H9 (cell line): ENCODE data around the gene MDH1. TPM values are rescaled to one million over a fixed set of nuclear protein-coding genes. Genes with fewer than 3 reads are reported as not detected.

ENCODE experiments used
- DNase-seq: peaks from one replicate; pipeline ENCODE4 v3.0.0-alpha.2; 2017
- H2AFZ ChIP-seq: one replicate; pipeline ENCODE4 v1.6.1; 2013; ENCODE audit warnings: mild to moderate bottlenecking, low read length, control low read depth, moderate library complexity
- H2AK5ac ChIP-seq: 2 replicates; pipeline ENCODE4 v1.6.1; 2013; ENCODE audit warnings: low read length, control low read depth, mixed read lengths; ENCODE audit not compliant: insufficient read length
- H2BK120ac ChIP-seq: one replicate; pipeline ENCODE4 v1.6.1; 2013; ENCODE audit warnings: low read depth, mild to moderate bottlenecking, low read length, control low read depth, inconsistent platforms; ENCODE audit not compliant: poor library complexity, severe bottlenecking
- H2BK12ac ChIP-seq: 2 replicates; pipeline ENCODE4 v1.6.1; 2013; ENCODE audit warnings: low read length, control low read depth, mixed read lengths, low read depth; ENCODE audit not compliant: insufficient read length
- H2BK15ac ChIP-seq: 2 replicates; pipeline ENCODE4 v1.6.1; 2013; ENCODE audit warnings: low read depth, low read length, control low read depth
- H2BK20ac ChIP-seq: one replicate; pipeline ENCODE4 v1.6.1; 2013; ENCODE audit warnings: low read depth, mild to moderate bottlenecking, low read length, control low read depth, inconsistent platforms; ENCODE audit not compliant: poor library complexity, severe bottlenecking
- H2BK5ac ChIP-seq: 2 replicates; pipeline ENCODE4 v1.6.1; 2013; ENCODE audit warnings: low read length, control low read depth, mixed read lengths; ENCODE audit not compliant: insufficient read length
- H3K14ac ChIP-seq: 2 replicates; pipeline ENCODE4 v1.6.1; 2013; ENCODE audit warnings: low read length, control low read depth; ENCODE audit not compliant: insufficient read depth
- H3K18ac ChIP-seq: 2 replicates; pipeline ENCODE4 v1.6.1; 2013; ENCODE audit warnings: low read depth, mild to moderate bottlenecking, mixed read lengths, low read length, control low read depth; ENCODE audit not compliant: insufficient read length
- H3K23ac ChIP-seq: 2 replicates; pipeline ENCODE4 v1.6.1; 2013; ENCODE audit warnings: low read length, control low read depth, mixed read lengths, low read depth; ENCODE audit not compliant: insufficient read length
- H3K23me2 ChIP-seq: 2 replicates; pipeline ENCODE4 v1.6.1; 2013; ENCODE audit warnings: low read depth, mild to moderate bottlenecking, mixed read lengths, low read length, control low read depth; ENCODE audit not compliant: insufficient read length, poor library complexity, severe bottlenecking
- H3K27ac ChIP-seq: 2 replicates; pipeline ENCODE4 v1.5.1; 2013; ENCODE audit warnings: low read length, control low read depth, mixed read lengths, low read depth; ENCODE audit not compliant: insufficient read length
- H3K27me3 ChIP-seq: 2 replicates; pipeline ENCODE4 v1.6.1; 2013; ENCODE audit warnings: low read length, control low read depth, inconsistent platforms; ENCODE audit not compliant: insufficient read depth
- H3K4ac ChIP-seq: 2 replicates; pipeline ENCODE4 v1.6.1; 2013; ENCODE audit warnings: low read depth, mild to moderate bottlenecking, control low read depth, inconsistent platforms, low read length, moderate library complexity
- H3K4me1 ChIP-seq: 2 replicates; pipeline ENCODE4 v1.6.1; 2013; ENCODE audit warnings: low read length, control low read depth, inconsistent platforms; ENCODE audit not compliant: insufficient read depth
- H3K4me2 ChIP-seq: 2 replicates; pipeline ENCODE4 v1.6.1; 2013; ENCODE audit warnings: low read length, control low read depth, mixed read lengths; ENCODE audit not compliant: insufficient read length, insufficient read depth
- H3K56ac ChIP-seq: 2 replicates; pipeline ENCODE4 v1.6.1; 2013; ENCODE audit warnings: low read depth, mild to moderate bottlenecking, mixed read lengths, low read length, control low read depth; ENCODE audit not compliant: insufficient read length
- H3K79me1 ChIP-seq: 2 replicates; pipeline ENCODE4 v1.6.1; 2013; ENCODE audit warnings: low read depth, mild to moderate bottlenecking, moderate library complexity, low read length, control low read depth, inconsistent platforms; ENCODE audit not compliant: insufficient read depth, poor library complexity, severe bottlenecking
- H3K79me2 ChIP-seq: 2 replicates; pipeline ENCODE4 v1.6.1; 2013; ENCODE audit warnings: low read length, control low read depth, inconsistent platforms; ENCODE audit not compliant: insufficient read depth
- H3K9ac ChIP-seq: 2 replicates; pipeline ENCODE4 v1.6.1; 2013; ENCODE audit warnings: low read length, control low read depth, mixed read lengths; ENCODE audit not compliant: insufficient read length; ENCODE audit errors: extremely low read depth
- H3K9me3 ChIP-seq: one replicate; pipeline ENCODE4 v1.6.1; 2013; ENCODE audit warnings: low read depth, low read length, inconsistent platforms; ENCODE audit not compliant: control insufficient read depth
- H3T11ph ChIP-seq: one replicate; pipeline ENCODE4 v1.6.1; 2013; ENCODE audit warnings: mild to moderate bottlenecking, low read length, control low read depth, inconsistent platforms
- H4K20me1 ChIP-seq: one replicate; pipeline ENCODE4 v1.6.1; 2013; ENCODE audit not compliant: control insufficient read depth, insufficient read length, insufficient read depth
- H4K5ac ChIP-seq: 2 replicates; pipeline ENCODE4 v1.6.1; 2013; ENCODE audit warnings: low read depth, mild to moderate bottlenecking, mixed read lengths, low read length, control low read depth; ENCODE audit not compliant: insufficient read length
- H4K8ac ChIP-seq: replicated peaks from 2 replicates; pipeline ENCODE4 v1.6.1; 2013; ENCODE audit warnings: low read length, control low read depth, mixed read lengths, low read depth; ENCODE audit not compliant: insufficient read length
- H4K91ac ChIP-seq: 2 replicates; pipeline ENCODE4 v1.6.1; 2013; ENCODE audit warnings: low read depth, mild to moderate bottlenecking, moderate library complexity, mixed read lengths, low read length, control low read depth; ENCODE audit not compliant: insufficient read length
- H3K27ac Mint-ChIP-seq, 3 experiments: 2 replicates in 2 of 3; 3 replicates in 1 of 3; pipeline ENCODE4 v1.8.0; 2020 to 2021; ENCODE audit warnings: mixed read lengths in 3 of 3, mild to moderate bottlenecking in 1 of 3, moderate library complexity in 1 of 3
- H3K27me3 Mint-ChIP-seq: 2 replicates; pipeline ENCODE4 v1.8.0; 2021; ENCODE audit warnings: low read depth, mild to moderate bottlenecking, moderate library complexity, mixed read lengths
- H3K36me3 Mint-ChIP-seq, 3 experiments: 2 replicates in 2 of 3; 3 replicates in 1 of 3; pipeline ENCODE4 v1.8.0; 2020 to 2021; ENCODE audit warnings: low read depth in 3 of 3, mixed read lengths in 3 of 3; ENCODE audit not compliant: insufficient read depth in 1 of 3
- H3K4me1 Mint-ChIP-seq, 2 experiments: 2 replicates each; pipeline ENCODE4 v1.8.0; 2020; ENCODE audit warnings: mixed read lengths in 2 of 2
- H3K4me3 Mint-ChIP-seq, 2 experiments: 2 replicates in 1 of 2; 3 replicates in 1 of 2; pipeline ENCODE4 v1.8.0; 2020 to 2021; ENCODE audit warnings: mild to moderate bottlenecking in 2 of 2, mixed read lengths in 2 of 2, moderate library complexity in 1 of 2
- H3K9me3 Mint-ChIP-seq, 2 experiments: 2 replicates in 1 of 2; 3 replicates in 1 of 2; pipeline ENCODE4 v1.8.0; 2020; ENCODE audit warnings: mild to moderate bottlenecking in 2 of 2, mixed read lengths in 2 of 2, moderate library complexity in 1 of 2
- WGBS: extraction: QIAGEN DNeasy Blood & Tissue Kit; methylation state at CpG from one replicate; pipeline ENCODE4 v1.1.7; 2013; ENCODE audit warnings: missing lambda C conversion rate, low lambda C conversion rate, mixed read lengths; ENCODE audit not compliant: insufficient read length; ENCODE audit errors: extremely low coverage; 5-methylcytosine and 5-hydroxymethylcytosine counted together
- total RNA-seq: library from RNA; stranded (reverse); gene quantifications from 2 replicates; pipeline ENCODE4 v1.2.1, GENCODE V29; 2021
- TF ChIP-seq, protein P1 (sequence below): fragments of 200-600 bp; sonication (generic); conservative IDR thresholded peaks from 3 replicates; pipeline ENCODE4 v1.8.0; 2021; ENCODE audit warnings: antibody characterized with exemption, mild to moderate bottlenecking

Gene MDH1
- total RNA-seq, 1 experiment from 2014 or later: 324 TPM

- Histone ChIP-seq H3K27me3 (no peaks in the 10 kb centered on the region), H4K5ac (no peak overlapping the region), H4K8ac (no peak overlapping the region), H2AFZ (no peak overlapping the region), H2BK5ac (no peak overlapping the region), H3K79me2 (no peaks in the 10 kb centered on the region), H3K56ac (no peak overlapping the region), H3T11ph (no peak overlapping the region), H3K4ac (no peak overlapping the region), H3K14ac (no peak overlapping the region), H3K79me1 (no peaks in the 10 kb centered on the region), H2BK20ac (no peak overlapping the region), H2BK15ac (no peak overlapping the region), H4K20me1 (no peaks in the 10 kb centered on the region), H3K4me1 (no peaks in the 10 kb centered on the region; the same call in 1 of the 2 replicates), H3K23me2 (no peaks in the 10 kb centered on the region), H2AK5ac (no peak overlapping the region), H2BK12ac (no peak overlapping the region), H3K9ac (no peak overlapping the region), H3K9me3 (no peaks in the 10 kb centered on the region), H4K91ac (no peak overlapping the region), H2BK120ac (no peak overlapping the region), H3K27ac (no peak overlapping the region), H3K18ac (no peak overlapping the region), H3K4me2 (no peak overlapping the region), H3K23ac (no peak overlapping the region)
- DNase-seq: no peak
- Mint-ChIP-seq H3K27ac (no peak overlapping the region), H3K4me3 (no peak overlapping the region), H3K36me3 (peaks cover 0 to 30% (median 11%) of the 10 kb centered on the region in 3 experiments; a peak in 5 of 7 replicates), H3K4me1 (peaks cover 13 to 14% of the 10 kb centered on the region in 2 experiments), H3K9me3 (peaks cover 12 to 16% of the 10 kb centered on the region in 2 experiments), H3K27me3 (no peaks in the 10 kb centered on the region)
- TF ChIP-seq, protein P1, sequence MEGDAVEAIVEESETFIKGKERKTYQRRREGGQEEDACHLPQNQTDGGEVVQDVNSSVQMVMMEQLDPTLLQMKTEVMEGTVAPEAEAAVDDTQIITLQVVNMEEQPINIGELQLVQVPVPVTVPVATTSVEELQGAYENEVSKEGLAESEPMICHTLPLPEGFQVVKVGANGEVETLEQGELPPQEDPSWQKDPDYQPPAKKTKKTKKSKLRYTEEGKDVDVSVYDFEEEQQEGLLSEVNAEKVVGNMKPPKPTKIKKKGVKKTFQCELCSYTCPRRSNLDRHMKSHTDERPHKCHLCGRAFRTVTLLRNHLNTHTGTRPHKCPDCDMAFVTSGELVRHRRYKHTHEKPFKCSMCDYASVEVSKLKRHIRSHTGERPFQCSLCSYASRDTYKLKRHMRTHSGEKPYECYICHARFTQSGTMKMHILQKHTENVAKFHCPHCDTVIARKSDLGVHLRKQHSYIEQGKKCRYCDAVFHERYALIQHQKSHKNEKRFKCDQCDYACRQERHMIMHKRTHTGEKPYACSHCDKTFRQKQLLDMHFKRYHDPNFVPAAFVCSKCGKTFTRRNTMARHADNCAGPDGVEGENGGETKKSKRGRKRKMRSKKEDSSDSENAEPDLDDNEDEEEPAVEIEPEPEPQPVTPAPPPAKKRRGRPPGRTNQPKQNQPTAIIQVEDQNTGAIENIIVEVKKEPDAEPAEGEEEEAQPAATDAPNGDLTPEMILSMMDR: no peak
- WGBS: no CpG with 5 or more reads among the region's 1 CpG
Measured at GRCh38 chr2:63649829-63650228, 61.1 kb downstream of the MDH1 start.
